WTC11 (cell line): Measurements from ENCODE around the gene GPATCH3. TPM values are rescaled to one million over a fixed set of nuclear protein-coding genes. Genes with fewer than 3 reads are reported as not detected.

ENCODE experiments used
- ATAC-seq: fragments of 200-7000 bp; cut with Tn5 transposase; 2 replicates; pipeline ENCODE4 v1.10.0; 2021; ENCODE audit warnings: mild to moderate bottlenecking, moderate library complexity
- CTCF ChIA-PET: fragments of 300-600 bp; sonication (Branson Sonifier 250); formaldehyde crosslinking; loops from one replicate; lab custom pipeline; 2021; ENCODE audit warnings: antibody characterized with exemption; lab: Charles Lee
- POLR2A ChIA-PET: fragments of 350-600 bp; sonication (Branson Sonifier 250); formaldehyde crosslinking; loops from one replicate; lab custom pipeline; 2021; ENCODE audit warnings: antibody characterized with exemption; lab: Charles Lee
- DNase-seq: peaks from one replicate; pipeline ENCODE4 v3.0.0; 2021; ENCODE audit warnings: low spot score
- H3K27ac Mint-ChIP-seq: 2 replicates; pipeline ENCODE4 v1.8.0; 2021; ENCODE audit warnings: mixed read lengths
- H3K27me3 Mint-ChIP-seq: 2 replicates; pipeline ENCODE4 v1.8.0; 2021; ENCODE audit warnings: low read depth, mild to moderate bottlenecking, moderate library complexity, mixed read lengths
- H3K36me3 Mint-ChIP-seq: 2 replicates; pipeline ENCODE4 v1.8.0; 2021; ENCODE audit warnings: mixed read lengths
- H3K4me1 Mint-ChIP-seq: 2 replicates; pipeline ENCODE4 v1.8.0; 2022; ENCODE audit warnings: mixed read lengths
- H3K4me3 Mint-ChIP-seq: 2 replicates; pipeline ENCODE4 v1.8.0; 2021; ENCODE audit warnings: mild to moderate bottlenecking, moderate library complexity, mixed read lengths
- H3K9me3 Mint-ChIP-seq: 2 replicates; pipeline ENCODE4 v1.8.0; 2021; ENCODE audit warnings: mixed read lengths
- AFF4 ChIP-seq: sonication (generic); formaldehyde crosslinking; IDR thresholded peaks from 2 replicates; pipeline ENCODE4 v1.8.1; 2023; ENCODE audit warnings: mild to moderate bottlenecking, missing genetic modification reagents, borderline replicate concordance
- ATF2 ChIP-seq: sonication (generic); formaldehyde crosslinking; IDR thresholded peaks from 2 replicates; pipeline ENCODE4 v1.8.1; 2022; ENCODE audit warnings: low read depth, missing genetic modification reagents, borderline replicate concordance
- ATF3 ChIP-seq: sonication (generic); formaldehyde crosslinking; conservative IDR thresholded peaks from 2 replicates; pipeline ENCODE4 v1.8.1; 2022; ENCODE audit warnings: mild to moderate bottlenecking, missing genetic modification reagents
- CTCF ChIP-seq: fragments of 200-600 bp; IDR thresholded peaks from 2 replicates; pipeline ENCODE4 v1.8.0; 2022; ENCODE audit warnings: antibody characterized with exemption
- E2F4 ChIP-seq: sonication (generic); formaldehyde crosslinking; IDR thresholded peaks from 2 replicates; pipeline ENCODE4 v1.8.1; 2022; ENCODE audit warnings: low read depth, mild to moderate bottlenecking, moderate library complexity, missing genetic modification reagents, borderline replicate concordance
- E2F5 ChIP-seq: sonication (generic); formaldehyde crosslinking; IDR thresholded peaks from 2 replicates; pipeline ENCODE4 v1.8.1; 2022; ENCODE audit warnings: mild to moderate bottlenecking, moderate library complexity, missing genetic modification reagents
- ELF4 ChIP-seq: sonication (generic); formaldehyde crosslinking; IDR thresholded peaks from 2 replicates; pipeline ENCODE4 v1.8.1; 2022; ENCODE audit warnings: low read depth, mild to moderate bottlenecking, moderate library complexity, missing genetic modification reagents
- GABPB1 ChIP-seq: sonication (generic); formaldehyde crosslinking; IDR thresholded peaks from 2 replicates; pipeline ENCODE4 v1.8.1; 2023; ENCODE audit warnings: mild to moderate bottlenecking, missing genetic modification reagents
- HMGA2 ChIP-seq: fragments of 250-450 bp; sonication (Bioruptor Pico); IDR thresholded peaks from 2 replicates; pipeline ENCODE4 v1.4.0; 2021; ENCODE audit warnings: mild to moderate bottlenecking, moderate library complexity
- IRF1 ChIP-seq: sonication (generic); formaldehyde crosslinking; IDR thresholded peaks from 2 replicates; pipeline ENCODE4 v1.8.0; 2023; ENCODE audit warnings: missing genetic modification reagents
- KAT7 ChIP-seq: sonication (generic); formaldehyde crosslinking; IDR thresholded peaks from 2 replicates; pipeline ENCODE4 v1.8.1; 2023; ENCODE audit warnings: missing genetic modification reagents, mild to moderate bottlenecking, borderline replicate concordance
- NFATC4 ChIP-seq: fragments of 250-450 bp; sonication (Bioruptor Pico); IDR thresholded peaks from 2 replicates; pipeline ENCODE4 v1.9.0; 2021; ENCODE audit warnings: mild to moderate bottlenecking
- STAT6 ChIP-seq: sonication (generic); formaldehyde crosslinking; conservative IDR thresholded peaks from 2 replicates; pipeline ENCODE4 v1.8.1; 2023; ENCODE audit warnings: mild to moderate bottlenecking, low read depth, missing genetic modification reagents, moderate library complexity
- total RNA-seq: library from RNA; stranded (reverse); gene quantifications from 3 replicates; pipeline ENCODE4 v1.2.3, GENCODE V29; 2021
- TF ChIP-seq, protein P1 (sequence below): fragments of 250-450 bp; sonication (Bioruptor Pico); conservative IDR thresholded peaks from 2 replicates; pipeline ENCODE4 v1.9.0; 2021; ENCODE audit warnings: mild to moderate bottlenecking
- TF ChIP-seq, protein P2 (sequence below): sonication (generic); formaldehyde crosslinking; IDR thresholded peaks from 2 replicates; pipeline ENCODE4 v1.8.0; 2022; ENCODE audit warnings: mild to moderate bottlenecking, missing genetic modification reagents
- TF ChIP-seq, protein P3 (sequence below): sonication (generic); formaldehyde crosslinking; IDR thresholded peaks from 2 replicates; pipeline ENCODE4 v1.8.1; 2023; ENCODE audit warnings: mild to moderate bottlenecking, missing genetic modification reagents, moderate library complexity

The GPATCH3 gene
- total RNA-seq, 1 experiment from 2014 or later, result 19.2 TPM

GRCh38 chr1:26854906-26855305 is 45.4 kb downstream of the GPATCH3 start:
- Mint-ChIP-seq H3K36me3 (peaks cover 34% of the 10 kb centered on the region), H3K27me3 (no peaks in the 10 kb centered on the region), H3K9me3 (no peaks in the 10 kb centered on the region), H3K4me1 (peaks cover 10% of the 10 kb centered on the region), H3K27ac (no peak overlapping the region), H3K4me3 (no peak overlapping the region)
- ATAC-seq (no peak), DNase-seq (no peak)
- ChIA-PET CTCF (interaction anchor here (1.9 to 2.3 kb wide), 3 partner anchors 13 to 34 kb away, joined by 5 to 8 read pairs (median 6); partner anchors contain the start of gene ZDHHC18), POLR2A (no interaction called here)
- no peak for TF ChIP-seq KAT7 (CRISPR knock-in tag)
- TF ChIP-seq, protein P1, sequence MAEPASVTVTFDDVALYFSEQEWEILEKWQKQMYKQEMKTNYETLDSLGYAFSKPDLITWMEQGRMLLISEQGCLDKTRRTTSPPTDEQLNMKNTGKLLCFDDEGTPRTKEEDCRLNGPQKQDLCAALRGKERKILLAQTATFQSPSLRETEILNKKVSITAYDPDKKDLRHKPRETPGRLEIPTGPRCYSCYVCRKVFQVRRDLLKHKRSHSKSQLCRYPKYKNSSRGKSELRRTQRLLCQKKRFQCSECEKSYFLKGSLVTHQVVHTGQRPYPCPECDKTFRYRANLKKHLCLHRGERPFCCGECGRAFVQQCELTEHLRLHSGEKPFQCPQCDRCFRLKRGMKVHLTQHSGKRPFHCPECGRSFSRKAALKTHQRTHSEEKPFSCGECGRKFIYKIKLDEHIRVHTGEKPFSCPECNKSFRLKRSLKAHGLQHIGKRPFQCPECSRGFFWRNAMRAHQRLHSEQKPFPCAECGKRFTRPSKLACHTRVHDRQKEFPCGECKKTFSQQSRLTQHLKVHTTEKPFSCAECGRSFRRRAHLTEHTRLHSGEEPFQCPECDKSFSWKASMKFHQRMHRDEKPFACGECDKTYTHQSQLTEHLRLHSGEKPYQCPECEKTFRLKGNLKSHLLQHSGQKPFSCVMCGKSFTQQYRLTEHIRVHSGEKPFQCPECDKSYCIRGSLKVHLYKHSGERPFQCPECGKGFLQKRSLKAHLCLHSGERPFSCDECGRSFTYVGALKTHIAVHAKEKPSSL, result no peak
- no peak for TF ChIP-seq ATF3 (CRISPR knock-in tag)
- TF ChIP-seq, protein P2, sequence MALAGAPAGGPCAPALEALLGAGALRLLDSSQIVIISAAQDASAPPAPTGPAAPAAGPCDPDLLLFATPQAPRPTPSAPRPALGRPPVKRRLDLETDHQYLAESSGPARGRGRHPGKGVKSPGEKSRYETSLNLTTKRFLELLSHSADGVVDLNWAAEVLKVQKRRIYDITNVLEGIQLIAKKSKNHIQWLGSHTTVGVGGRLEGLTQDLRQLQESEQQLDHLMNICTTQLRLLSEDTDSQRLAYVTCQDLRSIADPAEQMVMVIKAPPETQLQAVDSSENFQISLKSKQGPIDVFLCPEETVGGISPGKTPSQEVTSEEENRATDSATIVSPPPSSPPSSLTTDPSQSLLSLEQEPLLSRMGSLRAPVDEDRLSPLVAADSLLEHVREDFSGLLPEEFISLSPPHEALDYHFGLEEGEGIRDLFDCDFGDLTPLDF, result no peak
- no peak for TF ChIP-seq ELF4
- no peak for TF ChIP-seq GABPB1 (CRISPR knock-in tag)
- TF ChIP-seq STAT6 (CRISPR knock-in tag), result no peak
- TF ChIP-seq, protein P3, sequence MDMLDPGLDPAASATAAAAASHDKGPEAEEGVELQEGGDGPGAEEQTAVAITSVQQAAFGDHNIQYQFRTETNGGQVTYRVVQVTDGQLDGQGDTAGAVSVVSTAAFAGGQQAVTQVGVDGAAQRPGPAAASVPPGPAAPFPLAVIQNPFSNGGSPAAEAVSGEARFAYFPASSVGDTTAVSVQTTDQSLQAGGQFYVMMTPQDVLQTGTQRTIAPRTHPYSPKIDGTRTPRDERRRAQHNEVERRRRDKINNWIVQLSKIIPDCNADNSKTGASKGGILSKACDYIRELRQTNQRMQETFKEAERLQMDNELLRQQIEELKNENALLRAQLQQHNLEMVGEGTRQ (CRISPR knock-in tag), result no peak
- no peak for TF ChIP-seq E2F4 (CRISPR knock-in tag)
- no peak for TF ChIP-seq AFF4 (CRISPR knock-in tag)

DNA sequence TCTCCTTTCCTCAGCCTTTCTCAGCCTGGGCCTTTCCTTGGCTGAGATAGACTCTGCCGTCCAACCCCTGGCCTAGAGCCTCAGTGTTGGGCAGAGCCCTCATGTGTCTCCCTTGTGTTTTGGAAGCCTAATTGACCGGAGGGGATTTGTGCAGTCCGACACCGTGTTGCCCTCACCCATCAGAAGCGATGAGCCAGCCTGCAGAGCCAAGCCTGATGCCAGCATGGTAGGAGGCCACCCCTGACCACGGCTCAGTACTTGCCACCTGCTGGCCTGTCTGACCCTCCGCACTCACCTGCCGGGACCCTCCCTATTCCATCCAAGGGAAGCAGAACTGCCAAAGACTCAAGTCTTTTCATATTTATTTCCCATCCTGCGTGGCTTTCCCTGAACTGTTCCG is 46.7 kb downstream of the GPATCH3 start:
- no peak overlapping the region for H3K27ac Mint-ChIP-seq
- no peaks in the 10 kb centered on the region for H3K27me3 Mint-ChIP-seq
- ATAC-seq, result no peak
- no peaks in the 10 kb centered on the region for H3K9me3 Mint-ChIP-seq
- peaks cover 10% of the 10 kb centered on the region for H3K4me1 Mint-ChIP-seq
- ChIA-PET POLR2A (interaction anchor here (0.6 kb wide), 1 partner anchor 253 kb away, joined by 3 read pairs; no protein-coding TSS in a partner anchor), CTCF (no interaction called here)
- TF ChIP-seq E2F5 (no peak), HMGA2 (CRISPR knock-in tag) (no peak), ATF2 (CRISPR knock-in tag) (no peak), NFATC4 (CRISPR knock-in tag) (no peak), IRF1 (CRISPR knock-in tag) (no peak), CTCF (no peak)
- no peak overlapping the region for H3K4me3 Mint-ChIP-seq
- peaks cover 37% of the 10 kb centered on the region for H3K36me3 Mint-ChIP-seq
- no peak for DNase-seq
